ENCODE results near the gene MCTP2.

MCTP2 gene

DNA sequence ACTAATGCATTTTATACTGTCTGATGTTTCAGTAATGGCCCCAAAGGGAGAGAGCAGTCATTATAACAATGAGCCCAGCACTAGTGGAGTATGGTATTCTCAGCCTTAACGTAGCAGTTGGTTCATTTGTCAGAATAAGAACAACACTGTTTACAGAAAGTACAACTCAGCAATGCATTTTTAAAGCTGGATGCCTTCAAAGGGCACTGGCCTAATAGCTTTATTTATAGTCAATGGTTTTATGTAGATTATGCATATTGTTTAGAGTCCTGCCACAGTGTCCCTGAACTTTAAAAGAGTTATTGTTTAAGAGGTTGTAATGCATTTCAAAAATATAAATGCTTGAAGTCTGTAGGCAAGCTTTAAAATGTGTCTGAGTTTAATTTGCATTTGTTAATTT, 211.1 kb downstream of the MCTP2 start:
- no peak for TF ChIP-seq EGR1 (IDR thresholded peaks at IDR 0.05)
- TF ChIP-seq TEAD4 (IDR thresholded peaks at IDR 0.05) = no peak
- no peak for TF ChIP-seq EP300 (IDR thresholded peaks at IDR 0.05; ENCODE audit: borderline replicate concordance)
- TF ChIP-seq TAF1 (IDR thresholded peaks at IDR 0.05; ENCODE audit: low read depth) = no peak
- no peak for TF ChIP-seq YY1 (IDR thresholded peaks at IDR 0.05; ENCODE audit: low read depth)
- TF ChIP-seq, protein P1, sequence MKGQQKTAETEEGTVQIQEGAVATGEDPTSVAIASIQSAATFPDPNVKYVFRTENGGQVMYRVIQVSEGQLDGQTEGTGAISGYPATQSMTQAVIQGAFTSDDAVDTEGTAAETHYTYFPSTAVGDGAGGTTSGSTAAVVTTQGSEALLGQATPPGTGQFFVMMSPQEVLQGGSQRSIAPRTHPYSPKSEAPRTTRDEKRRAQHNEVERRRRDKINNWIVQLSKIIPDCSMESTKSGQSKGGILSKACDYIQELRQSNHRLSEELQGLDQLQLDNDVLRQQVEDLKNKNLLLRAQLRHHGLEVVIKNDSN (IDR thresholded peaks at IDR 0.05) = no peak
- TF ChIP-seq RAD21 (IDR thresholded peaks at IDR 0.05; ENCODE audit: low read depth) = no peak
- no peak for TF ChIP-seq FOXM1 (IDR thresholded peaks at IDR 0.05; ENCODE audit: borderline replicate concordance, low read depth)
- TF ChIP-seq, protein P2, sequence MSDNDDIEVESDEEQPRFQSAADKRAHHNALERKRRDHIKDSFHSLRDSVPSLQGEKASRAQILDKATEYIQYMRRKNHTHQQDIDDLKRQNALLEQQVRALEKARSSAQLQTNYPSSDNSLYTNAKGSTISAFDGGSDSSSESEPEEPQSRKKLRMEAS (IDR thresholded peaks at IDR 0.05) = no peak
- no peak for TF ChIP-seq TCF12 (IDR thresholded peaks at IDR 0.05; ENCODE audit: low read depth)
- TF ChIP-seq NFIC (IDR thresholded peaks at IDR 0.05) = no peak
- no peak for TF ChIP-seq CEBPB (IDR thresholded peaks at IDR 0.05)
- TF ChIP-seq, protein P3, sequence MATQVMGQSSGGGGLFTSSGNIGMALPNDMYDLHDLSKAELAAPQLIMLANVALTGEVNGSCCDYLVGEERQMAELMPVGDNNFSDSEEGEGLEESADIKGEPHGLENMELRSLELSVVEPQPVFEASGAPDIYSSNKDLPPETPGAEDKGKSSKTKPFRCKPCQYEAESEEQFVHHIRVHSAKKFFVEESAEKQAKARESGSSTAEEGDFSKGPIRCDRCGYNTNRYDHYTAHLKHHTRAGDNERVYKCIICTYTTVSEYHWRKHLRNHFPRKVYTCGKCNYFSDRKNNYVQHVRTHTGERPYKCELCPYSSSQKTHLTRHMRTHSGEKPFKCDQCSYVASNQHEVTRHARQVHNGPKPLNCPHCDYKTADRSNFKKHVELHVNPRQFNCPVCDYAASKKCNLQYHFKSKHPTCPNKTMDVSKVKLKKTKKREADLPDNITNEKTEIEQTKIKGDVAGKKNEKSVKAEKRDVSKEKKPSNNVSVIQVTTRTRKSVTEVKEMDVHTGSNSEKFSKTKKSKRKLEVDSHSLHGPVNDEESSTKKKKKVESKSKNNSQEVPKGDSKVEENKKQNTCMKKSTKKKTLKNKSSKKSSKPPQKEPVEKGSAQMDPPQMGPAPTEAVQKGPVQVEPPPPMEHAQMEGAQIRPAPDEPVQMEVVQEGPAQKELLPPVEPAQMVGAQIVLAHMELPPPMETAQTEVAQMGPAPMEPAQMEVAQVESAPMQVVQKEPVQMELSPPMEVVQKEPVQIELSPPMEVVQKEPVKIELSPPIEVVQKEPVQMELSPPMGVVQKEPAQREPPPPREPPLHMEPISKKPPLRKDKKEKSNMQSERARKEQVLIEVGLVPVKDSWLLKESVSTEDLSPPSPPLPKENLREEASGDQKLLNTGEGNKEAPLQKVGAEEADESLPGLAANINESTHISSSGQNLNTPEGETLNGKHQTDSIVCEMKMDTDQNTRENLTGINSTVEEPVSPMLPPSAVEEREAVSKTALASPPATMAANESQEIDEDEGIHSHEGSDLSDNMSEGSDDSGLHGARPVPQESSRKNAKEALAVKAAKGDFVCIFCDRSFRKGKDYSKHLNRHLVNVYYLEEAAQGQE (IDR thresholded peaks at IDR 0.05; ENCODE audit: low read depth) = no peak
- no peak for TF ChIP-seq ZBTB7A (IDR thresholded peaks at IDR 0.05; ENCODE audit: low read depth)
- no peak for TF ChIP-seq CREB1 (IDR thresholded peaks at IDR 0.05; ENCODE audit: low read depth)

DNA sequence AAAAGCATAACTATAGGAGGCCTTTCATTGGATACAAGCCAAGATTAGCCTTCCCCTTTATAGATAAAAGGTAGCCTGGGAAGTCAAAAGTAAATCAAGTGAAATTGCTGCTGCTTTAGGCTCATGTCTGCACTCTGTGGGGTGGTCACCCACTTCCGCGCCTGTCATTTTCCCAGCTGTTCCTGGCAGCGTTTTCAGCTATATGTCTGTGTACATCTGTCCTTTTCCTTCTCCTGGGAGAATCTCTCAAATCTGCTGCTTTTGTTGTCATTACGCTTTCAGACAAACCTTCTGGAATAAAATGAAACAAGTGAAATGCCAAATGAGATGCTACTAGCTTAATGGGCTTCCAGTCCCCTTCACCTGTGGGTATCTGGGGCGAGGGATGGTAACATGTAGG, 211.8 kb downstream of the MCTP2 start:
- TF ChIP-seq NFIC (IDR thresholded peaks at IDR 0.05) = no peak
- no peak for TF ChIP-seq TCF12 (IDR thresholded peaks at IDR 0.05; ENCODE audit: low read depth)
- TF ChIP-seq CREB1 (IDR thresholded peaks at IDR 0.05; ENCODE audit: low read depth) = no peak
- TF ChIP-seq, protein P3 (IDR thresholded peaks at IDR 0.05; ENCODE audit: low read depth) = no peak
- TF ChIP-seq, protein P2 (IDR thresholded peaks at IDR 0.05) = no peak
- TF ChIP-seq CEBPB (IDR thresholded peaks at IDR 0.05) = no peak
- TF ChIP-seq YY1 (IDR thresholded peaks at IDR 0.05; ENCODE audit: low read depth) = no peak
- no peak for TF ChIP-seq TAF1 (IDR thresholded peaks at IDR 0.05; ENCODE audit: low read depth)

DNA sequence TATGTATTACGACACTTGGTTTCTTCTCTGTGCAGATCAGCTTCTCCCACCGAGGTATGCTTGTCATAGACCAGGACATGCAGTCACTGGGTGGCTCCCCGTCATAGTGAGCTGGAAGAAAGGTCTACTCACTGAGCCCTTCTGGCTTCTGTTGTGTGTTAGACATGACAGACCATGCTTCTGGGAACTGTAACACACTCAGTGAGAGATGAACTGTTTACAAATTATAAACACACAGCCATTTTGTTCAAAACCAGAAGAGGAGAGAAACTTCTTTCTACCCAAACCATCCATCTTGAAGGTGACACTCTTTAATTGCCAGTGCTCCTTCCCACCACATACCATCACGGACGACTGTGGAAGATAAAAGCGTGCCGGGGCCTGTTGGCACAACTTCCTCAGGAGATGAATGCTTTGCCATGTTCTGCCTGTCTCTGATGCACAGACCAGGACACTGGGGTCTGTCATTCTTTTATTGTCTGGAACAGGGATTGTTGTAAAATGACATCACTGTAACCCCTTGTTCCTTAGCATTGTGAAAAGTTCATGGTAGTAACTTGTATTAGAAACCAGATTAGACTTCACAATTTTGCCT, 214.3 kb downstream of the MCTP2 start:
- TF ChIP-seq TAF1 (IDR thresholded peaks at IDR 0.05; ENCODE audit: low read depth) = no peak

DNA sequence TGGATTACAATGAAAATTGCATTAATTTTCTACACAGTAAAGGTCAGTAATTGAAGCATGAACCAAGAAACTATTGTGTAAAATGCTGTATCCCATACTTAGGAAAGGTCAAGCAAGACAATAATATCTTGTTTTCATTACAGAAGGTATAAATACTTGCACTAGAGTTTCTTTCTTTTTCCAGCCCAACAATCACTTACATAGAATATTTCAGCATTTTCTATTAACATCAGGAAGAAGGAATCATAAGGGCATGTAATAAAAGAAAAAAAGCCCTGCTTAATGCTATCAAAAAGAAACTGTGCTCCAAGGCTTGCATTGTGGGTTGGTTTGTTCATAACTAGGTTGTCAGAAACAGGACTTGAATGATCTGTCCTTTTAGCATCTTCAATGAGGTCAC, 215.1 kb downstream of the MCTP2 start:
- TF ChIP-seq, protein P3 (IDR thresholded peaks at IDR 0.05; ENCODE audit: low read depth) = no peak
- TF ChIP-seq TCF12 (IDR thresholded peaks at IDR 0.05; ENCODE audit: low read depth) = no peak
- TF ChIP-seq NFIC (IDR thresholded peaks at IDR 0.05) = no peak
- no peak for TF ChIP-seq FOXM1 (IDR thresholded peaks at IDR 0.05; ENCODE audit: borderline replicate concordance, low read depth)
- no peak for TF ChIP-seq EGR1 (IDR thresholded peaks at IDR 0.05)
- TF ChIP-seq YY1 (IDR thresholded peaks at IDR 0.05; ENCODE audit: low read depth) = no peak
- TF ChIP-seq CREB1 (IDR thresholded peaks at IDR 0.05; ENCODE audit: low read depth) = no peak
- TF ChIP-seq, protein P2 (IDR thresholded peaks at IDR 0.05) = no peak
- TF ChIP-seq ZBTB7A (IDR thresholded peaks at IDR 0.05; ENCODE audit: low read depth) = no peak
- no peak for TF ChIP-seq EP300 (IDR thresholded peaks at IDR 0.05; ENCODE audit: borderline replicate concordance)
- no peak for TF ChIP-seq RAD21 (IDR thresholded peaks at IDR 0.05; ENCODE audit: low read depth)
- TF ChIP-seq, protein P1 (IDR thresholded peaks at IDR 0.05) = no peak
- no peak for TF ChIP-seq TEAD4 (IDR thresholded peaks at IDR 0.05)
- no peak for TF ChIP-seq TAF1 (IDR thresholded peaks at IDR 0.05; ENCODE audit: low read depth)
- no peak for TF ChIP-seq CEBPB (IDR thresholded peaks at IDR 0.05)
